ENCODE measurements around the gene MAP3K4.

The MAP3K4 gene

GRCh38 chr6:161008245-161008644 is 16.7 kb downstream of the MAP3K4 start:
- no peak for DNase-seq

DNA sequence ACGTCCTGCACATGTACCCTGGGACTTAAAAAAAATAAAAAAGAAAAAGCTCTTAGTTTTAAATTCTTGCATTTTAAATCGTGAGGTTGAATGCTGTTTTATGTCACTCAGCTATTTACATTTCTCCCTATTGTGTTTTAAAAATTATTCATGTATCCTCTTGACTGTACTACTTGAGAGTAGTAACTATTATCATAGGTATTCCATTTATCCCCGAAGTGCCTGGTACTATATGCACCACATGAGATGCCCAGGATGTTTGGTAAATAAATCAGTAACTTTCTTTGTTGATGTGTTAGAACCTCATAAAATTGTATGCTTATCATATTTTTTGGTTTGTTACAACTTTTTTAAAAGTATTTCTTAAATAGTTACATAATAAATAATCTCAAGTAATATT is 18.4 kb downstream of the MAP3K4 start:
- DNase-seq, result no peak

DNA sequence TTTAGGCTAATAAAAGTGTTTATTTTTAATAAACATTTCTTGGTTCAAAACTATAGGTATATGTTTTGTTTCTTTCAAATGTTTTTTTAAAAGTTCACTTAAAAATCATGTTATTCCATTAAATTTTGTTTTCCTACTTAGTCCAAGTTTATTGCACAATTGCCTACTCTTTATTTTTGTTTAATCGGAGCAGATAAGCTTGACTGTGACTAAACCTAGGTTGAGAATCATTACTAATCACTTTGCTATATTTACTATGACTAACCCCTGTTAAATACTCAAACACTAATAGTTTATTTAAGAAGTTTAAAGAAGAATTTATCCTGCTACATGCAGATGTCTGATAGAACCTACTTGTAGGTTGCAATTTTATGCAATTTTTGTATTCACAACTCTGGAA is 18.8 kb downstream of the MAP3K4 start:
- no peak for DNase-seq

DNA sequence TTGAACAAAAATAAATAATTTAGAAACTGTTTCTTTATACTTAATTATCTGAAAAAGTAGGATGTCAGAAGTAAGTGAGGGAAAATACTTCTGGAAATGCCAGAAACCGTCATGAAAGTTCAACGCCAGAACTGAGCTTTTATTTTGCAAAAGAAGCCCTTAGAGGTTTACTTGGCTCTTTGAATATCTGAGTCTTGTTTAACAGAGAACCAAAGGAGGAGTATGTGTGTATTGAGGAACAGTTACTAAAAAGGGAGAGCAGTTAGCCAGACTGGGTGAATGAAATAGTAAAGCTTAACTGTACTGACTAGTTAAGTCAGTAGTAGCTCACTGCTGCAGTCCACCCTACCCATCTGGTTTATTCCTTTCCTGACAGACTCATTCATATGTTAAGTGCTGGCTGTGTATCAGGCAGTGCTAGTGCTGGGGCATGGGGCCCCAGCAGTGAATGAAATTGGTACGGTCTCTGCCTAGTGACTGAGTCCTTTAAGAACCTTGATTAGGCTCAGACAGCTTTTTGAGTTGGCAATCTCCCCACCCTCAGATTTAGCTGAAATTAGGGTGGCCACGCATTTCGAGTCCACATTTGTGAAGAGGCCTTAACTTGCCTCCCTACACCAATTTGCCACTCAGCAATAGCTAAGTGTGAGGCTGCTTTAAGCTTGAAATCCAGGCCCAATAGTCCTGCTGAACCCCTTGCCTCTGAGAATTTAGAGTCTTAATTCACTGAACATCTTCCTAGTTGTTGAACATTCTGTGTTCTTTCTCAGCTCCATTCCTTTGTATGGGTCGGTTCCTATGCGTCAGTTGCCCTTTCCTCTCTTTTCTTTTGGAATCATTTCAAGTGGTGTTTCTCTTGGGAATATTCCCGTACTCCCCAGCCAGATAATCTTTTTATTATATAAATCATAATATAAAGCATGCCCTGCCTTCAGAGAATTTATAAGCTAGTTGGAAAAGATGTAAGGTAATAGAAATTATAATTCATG is 20.2 kb downstream of the MAP3K4 start:
- no peak for DNase-seq

DNA sequence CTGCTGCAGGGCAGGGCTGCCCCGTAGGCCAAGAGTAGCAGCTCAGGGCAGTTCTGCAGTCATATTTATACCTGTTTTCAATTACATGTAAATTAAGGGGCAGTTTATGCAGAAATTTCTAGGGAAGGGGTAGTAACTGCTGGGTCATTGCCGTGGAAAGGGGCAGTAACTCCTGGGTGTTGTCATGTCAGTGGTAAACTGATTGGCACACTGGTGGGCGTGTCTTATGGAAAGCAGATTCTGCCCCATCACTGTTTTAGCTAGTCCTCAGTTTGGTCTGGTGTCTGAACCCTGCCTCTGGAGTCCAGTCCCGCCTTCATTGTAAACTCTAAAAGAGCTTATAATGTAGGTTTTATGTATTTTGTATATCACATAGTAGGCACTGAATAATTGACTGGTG is 22.1 kb downstream of the MAP3K4 start:
- DNase-seq, result no peak

DNA sequence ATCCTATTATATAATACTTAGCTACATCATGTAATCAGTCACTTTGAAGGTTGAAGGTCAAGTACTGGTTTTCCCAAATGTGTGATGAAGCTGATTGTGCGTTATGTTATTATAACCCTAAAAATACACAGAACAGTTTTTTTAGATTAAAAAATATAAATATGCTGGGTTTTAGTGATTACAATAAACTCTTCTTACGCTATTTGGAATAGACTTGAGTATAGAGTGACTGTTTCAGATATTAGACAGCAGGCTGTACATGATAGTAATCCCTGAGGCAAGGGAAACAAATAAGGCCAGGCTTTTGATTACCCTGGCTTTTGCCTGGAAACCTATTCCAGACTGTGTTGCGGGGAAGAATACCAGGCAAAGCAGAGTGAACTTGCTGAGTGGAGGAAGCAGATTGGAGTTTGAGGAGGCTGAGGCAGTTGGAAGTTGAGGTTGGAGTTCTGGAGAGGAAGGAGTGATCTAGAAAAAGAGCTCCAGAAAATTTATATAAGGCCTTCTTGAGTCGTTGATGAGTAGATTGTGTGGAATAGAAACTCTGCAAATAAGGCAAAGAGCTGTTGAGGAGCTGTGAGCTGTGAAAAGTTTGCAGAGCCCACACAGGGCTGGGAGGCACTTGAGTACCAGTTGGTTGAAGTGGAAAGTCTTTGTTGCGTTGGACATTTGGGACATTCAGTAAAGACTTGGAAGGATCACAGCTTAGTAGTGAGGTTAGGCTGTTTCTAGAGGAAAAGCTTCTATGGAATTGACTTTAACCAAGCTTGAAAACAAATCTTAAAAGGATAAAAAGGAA is 26.4 kb downstream of the MAP3K4 start:
- DNase-seq, result no peak

DNA sequence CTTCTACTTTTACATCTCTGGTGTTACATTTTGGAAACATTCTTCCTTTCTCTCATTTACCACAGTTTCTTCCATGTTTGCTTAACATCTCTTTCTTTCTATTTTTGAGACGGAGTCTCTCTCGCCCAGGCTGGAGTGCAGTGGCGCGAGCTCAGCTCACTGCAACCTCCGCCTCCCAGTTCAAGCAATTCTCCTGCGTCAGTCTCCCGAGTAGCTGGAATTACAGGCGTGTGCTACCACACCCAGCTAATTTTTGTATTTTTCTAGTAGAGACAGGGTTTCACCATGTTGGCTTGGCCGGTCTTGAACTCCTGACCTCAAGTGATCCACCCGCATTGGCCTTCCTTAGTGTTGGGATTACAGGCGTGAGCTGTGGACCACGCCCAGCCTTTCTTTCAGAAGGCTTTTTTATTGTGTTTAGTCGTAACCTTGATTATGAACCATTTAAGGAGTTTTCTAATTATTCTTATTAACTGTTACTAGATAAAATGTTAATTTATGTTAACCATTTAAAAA is 27.8 kb downstream of the MAP3K4 start:
- no peak for DNase-seq

DNA sequence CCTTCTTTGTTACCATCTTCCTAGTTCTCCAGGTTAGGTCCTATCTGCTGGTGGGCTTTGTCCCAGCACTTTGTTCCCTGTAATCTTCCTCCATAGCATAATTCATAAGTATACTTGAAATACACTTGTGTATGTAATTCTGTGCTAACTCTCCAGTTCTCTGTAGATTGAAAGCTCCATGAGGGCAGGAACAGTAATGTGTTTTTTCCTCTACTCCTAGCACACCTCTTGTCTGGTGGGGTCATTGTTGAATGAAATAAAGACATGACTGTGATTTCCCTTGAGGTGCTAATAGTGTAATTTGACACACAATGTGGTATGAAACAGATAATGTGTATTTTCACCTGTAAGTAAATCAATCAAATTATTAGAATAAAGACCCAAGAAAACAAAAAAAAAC is 30.0 kb downstream of the MAP3K4 start:
- DNase-seq, result no peak

DNA sequence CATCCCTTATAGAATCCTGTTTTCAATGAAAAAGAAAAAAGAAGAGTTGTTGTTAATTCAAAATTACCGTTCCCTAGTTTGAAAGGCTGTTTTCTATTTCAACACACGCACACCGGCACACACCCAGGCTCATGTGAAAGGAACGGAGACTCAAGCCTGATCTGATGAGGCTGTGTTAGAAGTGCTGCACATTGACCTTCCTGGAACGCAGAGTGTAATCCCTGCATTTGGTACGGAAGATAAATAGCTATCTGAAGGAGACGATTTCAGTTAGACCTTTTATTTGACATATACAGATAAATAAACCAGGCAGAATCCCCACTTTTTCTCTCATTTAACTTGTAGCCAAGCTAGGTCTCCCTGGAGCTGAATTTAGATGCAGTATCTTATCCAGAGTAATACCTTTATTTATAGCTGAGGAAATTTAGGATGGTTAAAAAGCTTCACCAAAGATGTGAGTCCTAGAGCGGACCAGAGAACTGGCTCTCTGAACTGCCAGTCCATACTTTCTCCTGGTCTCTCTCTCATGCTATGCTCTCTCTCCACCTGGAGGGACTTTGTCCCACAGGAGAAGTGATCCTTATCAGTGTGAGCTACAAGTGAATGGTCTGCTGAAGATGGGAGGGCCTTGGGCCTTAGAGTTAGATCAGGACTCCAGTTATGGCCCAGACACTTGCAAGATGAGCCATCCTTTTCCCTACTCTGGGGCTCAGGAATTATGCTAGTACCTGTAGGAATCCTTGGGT is 30.6 kb downstream of the MAP3K4 start:
- DNase-seq, result no peak

DNA sequence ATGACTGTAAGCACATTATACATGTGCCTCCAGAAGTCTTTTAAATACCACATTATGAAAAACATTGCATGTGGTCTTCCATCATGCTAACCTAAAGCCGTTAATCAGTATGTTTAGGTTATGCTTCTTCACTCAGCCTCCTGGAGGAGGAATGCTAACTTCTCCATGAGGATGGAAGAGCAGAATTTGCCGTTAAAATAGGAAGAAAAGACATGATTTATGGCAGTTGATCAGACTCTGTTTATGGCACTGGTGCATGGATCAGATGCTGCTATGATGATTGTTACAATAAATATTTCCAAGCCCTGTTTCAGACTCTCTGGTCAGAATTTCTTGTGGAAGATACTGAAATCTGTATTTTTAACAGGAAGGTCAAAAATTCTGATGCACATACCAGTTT is 31.7 kb downstream of the MAP3K4 start:
- no peak for DNase-seq

- no peak for DNase-seq
These were observed 32.9 kb downstream of the MAP3K4 start for GRCh38 chr6:161024364-161024920.

DNA sequence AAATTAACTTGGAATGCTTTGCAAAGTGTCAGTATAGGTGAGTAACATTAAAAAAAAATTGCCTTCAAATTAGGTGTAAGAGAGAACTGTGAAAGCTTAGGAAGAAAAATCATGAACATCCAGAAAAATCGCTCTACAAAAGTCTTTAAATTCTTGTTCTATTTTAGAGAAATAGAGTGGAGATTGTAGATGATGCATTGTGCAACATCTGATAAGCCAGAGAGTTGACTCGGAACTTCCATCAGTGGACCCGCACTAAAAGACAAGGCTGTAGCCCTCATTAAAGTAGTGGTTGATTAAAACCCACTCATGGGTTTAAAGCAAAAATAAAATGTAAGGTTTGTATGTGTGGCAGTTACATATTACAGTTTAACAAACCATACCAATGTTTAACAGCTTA is 35.8 kb downstream of the MAP3K4 start:
- DNase-seq, result no peak

DNA sequence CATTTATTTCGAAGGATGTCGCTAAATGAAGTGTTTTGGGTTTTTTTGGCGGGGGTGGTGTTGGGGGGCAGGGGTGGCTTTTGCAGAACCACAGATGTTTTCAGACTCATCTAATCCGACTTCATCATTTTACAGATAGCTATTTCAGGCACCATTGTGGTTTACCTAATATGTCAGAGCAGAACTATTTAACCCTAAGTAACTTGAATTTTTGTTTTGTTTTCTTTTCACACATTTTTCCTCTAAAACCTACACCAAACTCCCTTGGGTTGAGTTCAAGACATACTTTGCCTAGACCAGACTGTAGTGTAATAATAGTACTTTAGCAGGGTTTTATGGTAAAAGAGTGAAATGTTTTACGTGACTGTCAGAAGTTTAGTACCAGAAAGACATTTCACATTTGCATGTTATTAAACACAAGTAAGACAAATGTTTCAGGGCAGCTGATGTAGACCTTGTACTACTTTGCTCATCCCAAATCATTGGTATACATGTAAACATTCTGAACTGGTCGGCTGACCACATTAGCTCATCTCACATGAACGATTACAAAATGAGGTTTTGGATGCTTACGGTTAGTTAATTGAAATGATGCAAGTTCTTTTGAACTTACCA is 37.7 kb downstream of the MAP3K4 start:
- no peak for DNase-seq

GRCh38 chr6:161031721-161032495 is 40.3 kb downstream of the MAP3K4 start:
- no peak for DNase-seq

DNA sequence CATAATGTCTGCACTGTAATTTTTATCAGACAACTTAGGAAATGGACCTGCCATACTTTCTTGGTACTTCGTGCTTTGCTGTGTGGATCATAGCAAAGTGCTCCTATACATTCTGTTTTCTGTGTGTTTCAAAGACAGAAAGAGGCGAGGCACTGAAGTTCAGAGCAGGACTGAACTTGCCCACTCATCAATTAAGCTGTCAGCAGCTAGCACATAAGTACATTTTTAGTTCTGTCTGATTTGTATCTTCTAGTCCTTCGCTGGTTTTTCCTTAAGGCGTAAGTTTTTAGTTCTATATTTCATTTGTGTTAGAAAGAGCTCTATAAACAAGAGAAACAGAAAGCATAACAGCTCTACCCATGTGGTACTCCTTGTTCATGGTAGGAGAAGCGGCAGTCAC is 42.1 kb downstream of the MAP3K4 start:
- no peak for DNase-seq

GRCh38 chr6:161035182-161035980 is 43.8 kb downstream of the MAP3K4 start:
- DNase-seq, result no peak

DNA sequence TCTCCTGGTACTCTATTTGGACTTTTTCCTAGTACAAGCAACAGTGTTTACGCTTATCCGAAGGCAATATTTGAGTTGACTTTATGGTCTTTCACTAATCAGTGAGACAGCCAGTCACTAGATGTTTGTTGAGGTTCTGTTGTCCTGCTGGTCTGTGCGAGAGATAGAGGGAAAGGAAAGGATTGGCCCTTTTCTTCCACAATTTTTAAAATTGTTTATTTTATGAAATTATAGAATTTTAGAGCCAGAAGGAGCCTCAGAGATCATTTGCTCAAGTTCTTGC is 44.4 kb downstream of the MAP3K4 start:
- DNase-seq, result no peak

DNA sequence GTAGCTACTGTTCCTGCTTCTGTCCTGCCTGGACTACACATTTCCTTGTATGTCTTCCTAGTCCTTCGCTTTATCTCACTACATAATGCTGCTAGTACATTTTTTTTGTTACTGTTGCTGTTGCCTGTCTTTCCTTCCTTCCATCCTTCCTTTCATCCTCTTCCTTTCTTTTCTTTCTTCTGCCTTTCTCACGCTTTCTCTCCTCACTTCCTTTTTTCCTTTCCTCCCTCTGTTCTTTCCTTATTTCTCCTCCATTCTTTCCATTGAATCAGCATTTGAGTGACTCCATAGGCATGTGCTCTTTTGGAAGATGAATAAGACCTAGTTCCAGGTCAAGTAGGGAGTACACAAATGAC is 46.3 kb downstream of the MAP3K4 start:
- no peak for DNase-seq

GRCh38 chr6:161038229-161039031 is 46.9 kb downstream of the MAP3K4 start:
- no peak for DNase-seq

- DNase-seq, result no peak
These were observed 49.7 kb downstream of the MAP3K4 start for GRCh38 chr6:161041274-161041673.
